ENCODE results near the gene HGD.
A peak's percentile ranks its signal among the peaks of the same experiment; 100 is the strongest.

Gene HGD

DNA sequence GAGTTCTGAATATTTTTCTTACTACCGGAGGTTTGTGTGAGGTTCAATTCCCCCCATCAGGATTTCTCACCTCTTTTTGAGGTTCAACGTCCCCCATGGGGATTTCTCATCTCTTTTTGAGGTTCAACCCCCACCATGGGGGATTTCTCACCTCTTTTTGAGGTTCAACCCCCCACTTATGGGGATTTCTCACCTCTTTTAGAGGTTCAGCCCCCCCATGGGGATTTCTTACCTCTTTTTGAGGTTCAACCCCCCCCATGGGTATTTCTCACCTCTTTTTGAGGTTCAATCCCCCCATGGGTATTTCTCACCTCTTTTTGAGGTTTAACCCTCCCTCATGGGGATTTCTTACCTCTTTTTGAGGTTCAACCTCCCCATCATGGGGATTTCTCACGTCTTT lies 59.6 kb downstream of the HGD start:
- TF ChIP-seq, protein P1, sequence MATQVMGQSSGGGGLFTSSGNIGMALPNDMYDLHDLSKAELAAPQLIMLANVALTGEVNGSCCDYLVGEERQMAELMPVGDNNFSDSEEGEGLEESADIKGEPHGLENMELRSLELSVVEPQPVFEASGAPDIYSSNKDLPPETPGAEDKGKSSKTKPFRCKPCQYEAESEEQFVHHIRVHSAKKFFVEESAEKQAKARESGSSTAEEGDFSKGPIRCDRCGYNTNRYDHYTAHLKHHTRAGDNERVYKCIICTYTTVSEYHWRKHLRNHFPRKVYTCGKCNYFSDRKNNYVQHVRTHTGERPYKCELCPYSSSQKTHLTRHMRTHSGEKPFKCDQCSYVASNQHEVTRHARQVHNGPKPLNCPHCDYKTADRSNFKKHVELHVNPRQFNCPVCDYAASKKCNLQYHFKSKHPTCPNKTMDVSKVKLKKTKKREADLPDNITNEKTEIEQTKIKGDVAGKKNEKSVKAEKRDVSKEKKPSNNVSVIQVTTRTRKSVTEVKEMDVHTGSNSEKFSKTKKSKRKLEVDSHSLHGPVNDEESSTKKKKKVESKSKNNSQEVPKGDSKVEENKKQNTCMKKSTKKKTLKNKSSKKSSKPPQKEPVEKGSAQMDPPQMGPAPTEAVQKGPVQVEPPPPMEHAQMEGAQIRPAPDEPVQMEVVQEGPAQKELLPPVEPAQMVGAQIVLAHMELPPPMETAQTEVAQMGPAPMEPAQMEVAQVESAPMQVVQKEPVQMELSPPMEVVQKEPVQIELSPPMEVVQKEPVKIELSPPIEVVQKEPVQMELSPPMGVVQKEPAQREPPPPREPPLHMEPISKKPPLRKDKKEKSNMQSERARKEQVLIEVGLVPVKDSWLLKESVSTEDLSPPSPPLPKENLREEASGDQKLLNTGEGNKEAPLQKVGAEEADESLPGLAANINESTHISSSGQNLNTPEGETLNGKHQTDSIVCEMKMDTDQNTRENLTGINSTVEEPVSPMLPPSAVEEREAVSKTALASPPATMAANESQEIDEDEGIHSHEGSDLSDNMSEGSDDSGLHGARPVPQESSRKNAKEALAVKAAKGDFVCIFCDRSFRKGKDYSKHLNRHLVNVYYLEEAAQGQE (IDR thresholded peaks at IDR 0.05; ENCODE audit: insufficient read depth in 1 of 2, low read depth in 2 of 2, low read length in 2 of 2) = no peak
- TF ChIP-seq FOXP2 (optimal IDR thresholded peaks at IDR 0.05; ENCODE audit: borderline replicate concordance, extremely low read depth, extremely low read length, insufficient read depth) (no peak), TAF1 (IDR thresholded peaks at IDR 0.05; ENCODE audit: borderline replicate concordance, insufficient read depth, low read length) (no peak), POLR2AphosphoS5 (IDR thresholded peaks at IDR 0.05; ENCODE audit: low read depth, low read length) (no peak), SIN3A (IDR thresholded peaks at IDR 0.05; ENCODE audit: borderline replicate concordance, insufficient read depth, low read length) (no peak)

DNA sequence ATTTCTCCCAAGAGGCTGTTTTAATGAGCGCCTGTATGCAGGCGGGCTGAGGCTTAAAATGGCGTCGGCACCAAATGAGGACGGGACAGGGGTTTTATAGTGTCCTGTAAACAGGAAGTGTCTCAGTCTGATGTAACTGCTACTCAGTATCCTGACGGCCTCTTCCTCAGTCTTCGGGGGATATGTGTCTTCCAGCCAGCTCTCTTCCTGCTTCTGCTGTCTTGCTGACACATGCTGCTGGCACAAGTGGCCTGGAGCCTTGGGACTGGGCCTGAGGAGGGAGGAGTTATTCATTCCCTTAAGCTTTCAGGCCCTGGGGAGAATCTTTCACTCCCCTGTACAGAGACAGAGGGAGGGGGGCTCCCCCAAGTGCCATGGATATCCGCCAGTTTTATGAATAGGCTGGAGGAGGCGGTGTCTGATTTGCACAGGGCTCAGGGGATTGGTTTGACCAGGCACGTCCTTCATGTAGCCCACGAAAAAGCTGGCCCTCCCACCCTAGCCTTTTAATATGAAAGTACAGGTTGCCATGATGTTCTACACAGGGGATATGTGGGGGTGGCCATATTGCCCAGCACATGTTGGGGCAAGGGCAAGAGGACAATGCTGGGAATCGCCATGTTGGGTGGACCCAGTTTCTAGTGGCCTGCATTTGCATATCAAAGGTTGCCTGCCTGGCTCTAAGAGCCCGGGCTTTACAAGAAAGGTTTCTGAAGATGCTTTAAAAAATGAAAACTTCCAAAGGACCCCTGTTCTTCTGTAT lies 66.0 kb downstream of the HGD start:
- TF ChIP-seq FOXP2 (optimal IDR thresholded peaks at IDR 0.05; ENCODE audit: borderline replicate concordance, extremely low read depth, extremely low read length, insufficient read depth) (peak; percentile 58), POLR2AphosphoS5 (IDR thresholded peaks at IDR 0.05; ENCODE audit: low read depth, low read length) (no peak), TAF1 (IDR thresholded peaks at IDR 0.05; ENCODE audit: borderline replicate concordance, insufficient read depth, low read length) (no peak)
- TF ChIP-seq, protein P1 (IDR thresholded peaks at IDR 0.05; ENCODE audit: insufficient read depth in 1 of 2, low read depth in 2 of 2, low read length in 2 of 2) = no peak

DNA sequence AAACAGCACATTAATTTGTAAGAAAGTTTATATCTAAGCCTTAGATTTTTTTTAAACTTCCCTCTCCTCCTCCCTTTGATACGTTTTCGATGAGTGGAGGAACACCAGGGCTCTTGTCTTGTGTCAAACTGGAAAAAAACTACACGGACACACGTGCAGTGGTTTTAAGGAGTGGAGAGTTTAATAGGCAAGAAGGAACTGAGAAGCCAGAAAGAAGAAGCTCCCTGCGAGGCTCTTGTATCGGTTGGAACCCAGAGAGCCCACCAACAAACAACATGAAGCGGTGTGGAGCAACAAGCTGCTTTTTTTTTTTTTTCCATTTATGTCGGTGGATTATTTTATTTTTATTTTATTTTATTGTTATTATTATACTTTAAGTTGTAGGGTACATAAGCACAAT lies 67.3 kb downstream of the HGD start:
- TF ChIP-seq, protein P1 (IDR thresholded peaks at IDR 0.05; ENCODE audit: insufficient read depth in 1 of 2, low read depth in 2 of 2, low read length in 2 of 2) = no peak

DNA sequence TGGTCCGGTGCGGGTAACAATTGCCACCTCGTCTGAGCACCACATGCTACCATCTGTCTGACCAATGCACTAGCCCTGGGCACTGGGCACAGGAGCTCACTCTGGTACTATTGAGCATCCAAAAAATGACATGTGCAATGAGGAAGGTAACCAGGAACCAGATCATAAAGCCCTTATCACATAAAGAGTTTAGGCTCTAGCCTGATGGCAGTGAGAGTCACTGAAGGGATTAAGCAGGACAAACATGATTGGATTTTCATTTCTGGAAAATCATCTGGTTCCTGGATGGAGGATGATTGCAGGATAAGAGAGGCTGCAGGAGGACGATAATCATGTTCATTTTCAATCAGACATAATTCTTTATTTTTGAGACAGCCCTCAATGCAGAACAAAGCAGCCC lies 73.5 kb downstream of the HGD start:
- TF ChIP-seq TAF1 (IDR thresholded peaks at IDR 0.05; ENCODE audit: borderline replicate concordance, insufficient read depth, low read length) (no peak), POLR2AphosphoS5 (IDR thresholded peaks at IDR 0.05; ENCODE audit: low read depth, low read length) (no peak), SIN3A (IDR thresholded peaks at IDR 0.05; ENCODE audit: borderline replicate concordance, insufficient read depth, low read length) (no peak), FOXP2 (optimal IDR thresholded peaks at IDR 0.05; ENCODE audit: borderline replicate concordance, extremely low read depth, extremely low read length, insufficient read depth) (no peak)
- TF ChIP-seq, protein P1 (IDR thresholded peaks at IDR 0.05; ENCODE audit: insufficient read depth in 1 of 2, low read depth in 2 of 2, low read length in 2 of 2) = no peak

DNA sequence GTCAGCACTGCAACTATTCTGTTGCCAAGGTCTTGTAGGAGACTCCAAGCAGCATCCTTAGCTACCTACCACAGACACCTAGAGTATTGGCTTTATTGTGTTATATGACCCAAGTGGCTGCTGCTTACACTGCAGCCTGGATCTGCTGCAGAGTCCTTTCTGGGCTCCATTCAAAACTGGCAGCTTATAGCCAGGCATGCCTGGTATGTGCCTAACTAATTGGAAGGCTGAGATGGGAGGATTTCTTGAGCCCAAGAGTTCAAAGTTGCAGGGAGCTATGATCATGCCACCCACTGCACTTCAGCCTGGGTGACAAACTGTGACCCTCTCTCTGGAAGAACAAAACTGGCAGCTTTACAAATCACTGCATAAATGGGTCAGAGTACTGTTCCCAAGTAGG lies 77.3 kb downstream of the HGD start:
- TF ChIP-seq SIN3A (IDR thresholded peaks at IDR 0.05; ENCODE audit: borderline replicate concordance, insufficient read depth, low read length) (no peak), TAF1 (IDR thresholded peaks at IDR 0.05; ENCODE audit: borderline replicate concordance, insufficient read depth, low read length) (no peak), POLR2AphosphoS5 (IDR thresholded peaks at IDR 0.05; ENCODE audit: low read depth, low read length) (no peak), FOXP2 (optimal IDR thresholded peaks at IDR 0.05; ENCODE audit: borderline replicate concordance, extremely low read depth, extremely low read length, insufficient read depth) (no peak)
- TF ChIP-seq, protein P1 (IDR thresholded peaks at IDR 0.05; ENCODE audit: insufficient read depth in 1 of 2, low read depth in 2 of 2, low read length in 2 of 2) = no peak
